GM18519 (cell line): ENCODE measurements around the gene FFAR1.

ENCODE experiments used
- ATAC-seq: cut with Tn5 transposase; IDR thresholded peaks from one replicate; pipeline ENCODE4 v1.9.1; 2021; ENCODE audit warnings: mild to moderate bottlenecking, moderate library complexity; ENCODE audit not compliant: unreplicated experiment, low FRiP score

Gene FFAR1, protein sequence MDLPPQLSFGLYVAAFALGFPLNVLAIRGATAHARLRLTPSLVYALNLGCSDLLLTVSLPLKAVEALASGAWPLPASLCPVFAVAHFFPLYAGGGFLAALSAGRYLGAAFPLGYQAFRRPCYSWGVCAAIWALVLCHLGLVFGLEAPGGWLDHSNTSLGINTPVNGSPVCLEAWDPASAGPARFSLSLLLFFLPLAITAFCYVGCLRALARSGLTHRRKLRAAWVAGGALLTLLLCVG (N-terminal part only)

DNA sequence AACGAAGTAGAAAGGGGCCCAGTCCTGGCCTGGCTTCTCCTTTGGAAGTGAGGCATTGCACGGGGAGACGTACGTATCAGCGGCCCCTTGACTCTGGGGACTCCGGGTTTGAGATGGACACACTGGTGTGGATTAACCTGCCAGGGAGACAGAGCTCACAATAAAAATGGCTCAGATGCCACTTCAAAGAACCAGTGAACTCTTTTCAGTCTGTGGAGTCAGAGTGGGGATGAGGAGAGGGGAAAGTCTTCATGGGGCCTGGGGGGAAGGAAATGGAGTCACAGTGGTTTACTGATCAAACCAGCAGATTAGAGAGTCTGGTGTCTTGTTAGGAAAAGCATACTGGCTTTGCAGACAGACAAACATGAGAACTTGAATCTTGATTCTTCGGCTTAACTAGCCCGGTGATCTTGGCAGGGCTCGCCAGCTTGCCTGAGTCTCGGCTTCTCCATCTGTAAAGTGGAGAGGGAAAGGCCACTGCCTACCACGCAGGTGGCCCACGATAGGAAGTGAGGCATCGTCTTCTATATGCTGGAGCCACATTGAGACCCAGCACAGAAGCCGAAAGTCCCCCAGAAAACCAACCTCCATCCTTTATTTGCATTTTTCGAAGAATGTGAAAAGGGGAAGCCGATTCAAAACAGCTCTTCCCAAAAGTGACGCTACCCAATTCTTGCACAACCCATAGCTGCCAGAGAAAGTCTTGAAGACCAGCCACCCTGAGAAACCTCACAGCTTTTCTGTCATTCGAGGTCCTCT, at the start of gene FFAR1:
Gene FFAR1 (plus strand): TSS at position 732 of the 759 bp plus-strand sequence. CDS start 3,650 bp downstream, outside the sequence.
- no peak for ATAC-seq

GRCh38 chr19:35297922-35298321, 49.8 kb upstream of the FFAR1 start:
- no peak for ATAC-seq

GRCh38 chr19:35298561-35298972, 49.1 kb upstream of the FFAR1 start:
- ATAC-seq = no peak

DNA sequence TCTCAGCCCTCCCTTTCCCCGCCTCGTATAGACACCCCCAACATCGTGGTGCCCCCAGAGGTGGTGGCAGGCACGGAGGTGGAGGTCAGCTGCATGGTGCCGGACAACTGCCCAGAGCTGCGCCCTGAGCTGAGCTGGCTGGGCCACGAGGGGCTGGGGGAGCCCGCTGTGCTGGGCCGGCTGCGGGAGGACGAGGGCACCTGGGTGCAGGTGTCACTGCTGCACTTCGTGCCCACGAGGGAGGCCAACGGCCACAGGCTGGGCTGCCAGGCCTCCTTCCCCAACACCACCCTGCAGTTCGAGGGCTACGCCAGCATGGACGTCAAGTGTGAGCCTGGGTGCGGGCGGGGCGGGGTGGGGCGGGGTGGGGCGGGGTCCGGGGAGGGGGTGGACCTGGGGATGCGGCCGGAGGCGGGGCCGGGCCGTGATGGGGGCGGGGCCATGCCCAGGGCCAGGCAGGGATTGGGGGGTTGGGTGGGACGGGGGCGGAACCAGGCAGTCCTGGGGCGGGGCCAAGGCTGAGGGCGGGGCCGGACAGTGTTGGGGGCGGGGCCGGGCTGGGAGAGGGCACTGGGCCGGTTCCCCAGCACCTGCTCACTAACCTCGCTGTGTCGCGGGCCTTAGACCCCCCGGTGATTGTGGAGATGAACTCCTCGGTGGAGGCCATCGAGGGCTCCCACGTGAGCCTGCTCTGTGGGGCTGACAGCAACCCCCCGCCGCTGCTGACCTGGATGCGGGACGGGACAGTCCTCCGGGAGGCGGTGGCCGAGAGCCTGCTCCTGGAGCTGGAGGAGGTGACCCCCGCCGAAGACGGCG, 48.0 kb upstream of the FFAR1 start:
- no peak for ATAC-seq

GRCh38 chr19:35300339-35300649, 47.4 kb upstream of the FFAR1 start:
- ATAC-seq = no peak

GRCh38 chr19:35301961-35302360, 45.7 kb upstream of the FFAR1 start:
- ATAC-seq = no peak

GRCh38 chr19:35302446-35302845, 45.3 kb upstream of the FFAR1 start:
- no peak for ATAC-seq

- ATAC-seq = no peak
These were observed 44.3 kb upstream of the FFAR1 start for GRCh38 chr19:35303357-35303915.

DNA sequence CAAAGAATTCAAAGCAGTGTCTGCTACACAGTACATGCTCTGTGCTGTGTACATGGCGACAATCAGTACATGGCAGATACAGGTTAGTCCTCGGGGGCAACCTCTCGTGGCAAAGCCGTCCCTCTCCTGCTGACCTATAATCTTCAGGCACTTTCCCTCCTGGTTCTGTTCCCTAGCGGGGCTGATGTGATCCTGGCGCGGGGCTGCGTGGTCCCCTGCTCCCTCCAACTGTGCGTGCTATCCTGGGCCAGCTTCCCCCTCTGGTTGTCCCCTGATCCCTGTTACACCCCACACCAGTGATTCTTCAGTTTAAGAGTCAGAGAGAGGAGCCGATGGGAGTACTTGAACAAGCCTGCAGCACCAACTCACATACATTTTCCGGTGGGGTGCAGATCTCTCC, 43.7 kb upstream of the FFAR1 start:
- no peak for ATAC-seq

- no peak for ATAC-seq
These were observed 42.5 kb upstream of the FFAR1 start for GRCh38 chr19:35305181-35305580.

- no peak for ATAC-seq
These were observed 41.0 kb upstream of the FFAR1 start for GRCh38 chr19:35306473-35307246.

DNA sequence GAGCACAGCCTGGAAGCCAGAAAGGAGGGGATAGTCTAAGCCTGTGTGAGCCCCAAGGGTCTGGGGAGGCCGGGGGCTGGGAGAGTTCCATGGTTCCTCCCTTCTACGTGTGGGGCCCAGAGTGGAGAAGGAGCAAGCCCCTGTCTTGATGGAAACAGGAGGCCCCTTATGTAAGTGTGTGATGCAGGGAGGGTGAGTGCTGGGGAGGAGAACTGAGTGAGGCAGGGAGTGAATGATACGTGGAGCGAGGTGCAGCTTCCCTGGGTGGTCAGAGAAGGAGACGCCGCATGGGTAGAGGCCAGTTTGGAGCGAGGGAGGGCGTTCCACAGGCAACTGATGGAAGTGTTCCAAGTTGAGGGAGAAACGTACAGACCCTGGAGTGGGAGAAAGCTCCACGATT, 39.8 kb upstream of the FFAR1 start:
- no peak for ATAC-seq

DNA sequence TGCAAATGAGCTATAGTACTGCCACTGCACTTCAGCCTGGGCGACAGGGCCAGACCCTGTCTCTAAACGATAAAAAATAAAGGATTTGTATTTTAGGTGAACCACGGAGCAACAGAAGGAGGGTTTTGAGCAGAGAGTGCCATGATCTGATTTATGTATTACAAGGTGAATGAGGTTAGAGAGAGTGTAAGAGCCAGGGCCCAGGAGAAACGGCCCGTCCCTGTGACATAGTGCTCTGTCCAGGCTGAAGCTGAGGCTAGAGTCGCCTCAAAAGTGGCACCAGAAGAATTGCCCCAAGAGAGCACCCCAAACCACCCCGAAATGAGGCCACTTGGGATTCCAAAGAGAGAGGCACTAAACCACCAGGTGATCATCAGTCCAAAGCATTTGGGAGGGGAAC, 38.8 kb upstream of the FFAR1 start:
- no peak for ATAC-seq

DNA sequence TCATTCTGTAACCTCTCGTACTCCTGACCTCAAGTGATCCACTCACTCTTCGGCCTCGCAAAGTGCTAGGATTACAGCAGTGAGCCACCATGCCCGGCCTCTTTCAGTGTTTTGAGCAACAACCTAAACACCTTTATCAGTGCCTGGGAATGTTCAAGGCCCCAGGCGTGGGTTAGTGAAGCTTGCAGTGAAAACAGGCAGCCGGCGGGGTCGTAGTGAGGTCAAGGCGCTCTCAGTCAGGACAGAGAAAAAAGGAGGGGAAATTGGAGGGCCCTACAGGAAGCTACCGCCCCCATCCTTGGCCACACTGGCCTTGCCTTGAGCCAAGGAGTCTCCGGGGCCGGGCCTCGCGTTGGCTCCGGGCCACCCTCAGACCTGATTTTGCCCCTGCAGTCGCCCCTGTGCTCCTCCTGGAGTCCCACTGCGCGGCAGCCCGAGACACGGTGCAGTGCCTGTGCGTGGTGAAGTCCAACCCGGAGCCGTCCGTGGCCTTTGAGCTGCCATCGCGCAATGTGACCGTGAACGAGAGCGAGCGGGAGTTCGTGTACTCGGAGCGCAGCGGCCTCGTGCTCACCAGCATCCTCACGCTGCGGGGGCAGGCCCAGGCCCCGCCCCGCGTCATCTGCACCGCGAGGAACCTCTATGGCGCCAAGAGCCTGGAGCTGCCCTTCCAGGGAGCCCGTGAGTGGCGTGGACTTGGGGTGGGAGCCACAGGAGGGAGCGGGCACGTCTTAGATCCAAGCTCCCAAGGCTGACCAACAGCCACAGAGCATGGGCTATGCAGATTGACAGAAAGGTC, 38.0 kb upstream of the FFAR1 start:
- no peak for ATAC-seq

- no peak for ATAC-seq
These were observed 37.4 kb upstream of the FFAR1 start for GRCh38 chr19:35310331-35310730.

DNA sequence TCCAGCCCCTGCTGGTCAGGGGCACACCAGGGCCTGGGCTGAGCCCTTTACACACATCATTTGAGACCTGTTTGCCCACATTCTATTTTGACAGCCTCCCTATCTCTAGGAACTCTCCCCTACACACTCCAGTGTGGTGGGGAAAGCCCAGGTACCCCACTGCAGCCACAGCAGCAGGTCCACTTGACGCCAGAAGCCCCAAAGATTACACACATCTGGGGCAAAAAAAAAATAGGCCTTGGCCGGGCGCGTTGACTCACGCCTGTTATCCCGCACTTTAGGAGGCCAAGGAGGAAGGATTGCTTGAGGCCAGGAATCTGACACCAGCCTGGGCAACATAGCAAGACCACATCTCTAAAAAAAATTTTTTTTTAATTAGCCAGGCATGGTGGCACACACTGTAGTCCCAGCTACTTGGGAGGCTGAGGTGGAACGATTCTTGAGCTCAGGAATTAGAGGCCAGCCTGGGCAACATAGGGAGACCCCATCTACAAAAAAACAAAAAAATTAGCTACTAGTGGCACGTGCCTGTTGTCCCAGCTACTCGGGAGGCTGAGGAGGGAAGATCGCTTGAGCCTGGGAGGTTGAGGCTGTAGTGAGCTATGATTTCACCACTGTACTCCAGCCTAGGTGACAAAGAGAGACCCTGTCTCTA, 36.8 kb upstream of the FFAR1 start:
- no peak for ATAC-seq

DNA sequence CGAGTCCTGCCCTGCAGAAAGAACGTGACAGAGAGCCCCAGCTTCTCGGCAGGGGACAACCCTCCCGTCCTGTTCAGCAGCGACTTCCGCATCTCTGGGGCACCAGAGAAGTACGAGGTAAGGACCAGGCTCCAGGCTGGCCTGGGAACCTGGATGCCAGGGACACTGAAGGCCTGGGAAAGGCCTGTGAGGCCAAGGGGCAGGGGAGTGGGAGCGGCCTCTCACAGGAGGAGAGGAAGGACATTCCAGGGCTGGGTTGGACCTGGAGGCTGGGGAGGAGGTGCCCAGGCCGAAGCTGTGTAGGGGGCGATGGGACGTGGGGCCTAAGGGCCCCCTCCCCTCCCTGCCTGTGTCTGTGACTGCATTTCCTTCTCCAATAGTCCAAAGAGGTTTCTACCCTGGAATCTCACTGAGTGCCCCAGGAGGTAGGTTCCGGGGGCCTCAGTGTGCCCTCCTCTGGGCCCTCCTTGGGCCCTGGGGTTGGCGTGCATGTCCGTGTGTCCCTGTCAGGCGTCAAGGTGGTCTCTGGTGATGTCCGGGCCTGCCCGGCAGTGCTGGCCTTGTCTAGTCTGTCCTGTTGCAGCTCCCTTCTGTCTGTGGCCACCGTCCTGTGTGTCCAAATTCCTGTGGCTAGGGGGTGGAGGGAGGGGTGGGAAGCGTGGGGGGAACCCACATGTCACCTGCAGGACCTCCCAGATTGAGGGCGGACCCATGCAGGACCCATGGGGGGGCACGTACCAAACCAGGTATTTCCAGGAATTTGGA, 35.6 kb upstream of the FFAR1 start:
- no peak for ATAC-seq

DNA sequence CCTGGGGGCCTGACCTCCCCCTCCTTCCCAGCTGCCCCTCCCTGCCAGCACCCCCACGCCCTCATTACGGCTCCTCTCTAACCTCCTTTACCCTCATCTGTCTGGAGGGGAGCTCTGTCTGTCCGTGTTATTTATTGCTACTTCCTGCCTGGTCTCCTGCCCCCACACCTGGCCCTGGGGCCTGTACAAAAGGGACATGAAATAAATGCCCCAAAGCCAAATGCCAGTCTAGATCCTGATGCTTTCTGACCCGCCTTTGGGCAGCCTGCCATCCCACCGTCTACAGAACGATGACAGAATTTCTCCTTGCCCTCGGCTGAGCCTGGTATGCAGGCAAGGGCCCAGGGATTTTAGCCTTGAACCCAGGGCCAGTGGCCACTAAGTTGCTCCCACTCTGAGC, 34.1 kb upstream of the FFAR1 start:
- ATAC-seq = no peak
